T-helper 1 cell (primary cell): ENCODE data around the gene PACSIN1.

Experiments used
- DNase-seq, 5 donors: peaks; one replicate each; pipeline ENCODE4 v3.0.0-alpha.2; 2012 to 2020

The PACSIN1 gene

GRCh38 chr6:34565722-34566137 is 99.9 kb downstream of the PACSIN1 start:
- no peak for DNase-seq

GRCh38 chr6:34566830-34567546 is 101.1 kb downstream of the PACSIN1 start:
- DNase-seq: no peak

GRCh38 chr6:34568341-34569201 is 102.7 kb downstream of the PACSIN1 start:
- no peak for DNase-seq

- no peak for DNase-seq
Observed at GRCh38 chr6:34569361-34569973, 103.6 kb downstream of the PACSIN1 start.

- DNase-seq: no peak
Observed at GRCh38 chr6:34570066-34570833, 104.4 kb downstream of the PACSIN1 start.

GRCh38 chr6:34571388-34571787 is 105.5 kb downstream of the PACSIN1 start:
- DNase-seq: no peak

GRCh38 chr6:34572021-34572420 is 106.1 kb downstream of the PACSIN1 start:
- no peak for DNase-seq

- DNase-seq: no peak
Observed at GRCh38 chr6:34572585-34572984, 106.7 kb downstream of the PACSIN1 start.

- no peak for DNase-seq
Observed at GRCh38 chr6:34573567-34574183, 107.8 kb downstream of the PACSIN1 start.

- no peak for DNase-seq
Observed at GRCh38 chr6:34574647-34575293, 108.9 kb downstream of the PACSIN1 start.

GRCh38 chr6:34575326-34575725 is 109.5 kb downstream of the PACSIN1 start:
- no peak for DNase-seq

- DNase-seq: no peak
Observed at GRCh38 chr6:34576286-34576955, 110.5 kb downstream of the PACSIN1 start.

- no peak for DNase-seq
Observed at GRCh38 chr6:34578445-34579262, 112.8 kb downstream of the PACSIN1 start.

GRCh38 chr6:34580707-34581560 is 115.1 kb downstream of the PACSIN1 start:
- DNase-seq: no peak

GRCh38 chr6:34581561-34581920 is 115.7 kb downstream of the PACSIN1 start:
- no peak for DNase-seq

GRCh38 chr6:34583461-34583860 is 117.6 kb downstream of the PACSIN1 start:
- DNase-seq: no peak

GRCh38 chr6:34583861-34584604 is 118.2 kb downstream of the PACSIN1 start:
- no peak for DNase-seq

GRCh38 chr6:34584694-34585093 is 118.8 kb downstream of the PACSIN1 start:
- no peak for DNase-seq
